Chondrocyte (in vitro differentiated cells): ENCODE data around the gene ACP7. TPM values are rescaled to one million over a fixed set of nuclear protein-coding genes. Genes with fewer than 3 reads are reported as not detected.

Experiments used
- DNase-seq: peaks from one replicate; pipeline ENCODE4 v3.0.0; 2021; ENCODE audit warnings: mixed read lengths, low spot score
- H3K27ac Mint-ChIP-seq: one replicate; pipeline ENCODE4 v1.8.0; 2021; ENCODE audit warnings: mild to moderate bottlenecking, moderate library complexity, mixed read lengths; ENCODE audit not compliant: unreplicated experiment
- H3K27me3 Mint-ChIP-seq: 2 replicates; pipeline ENCODE4 v1.8.0; 2021; ENCODE audit warnings: low read depth, mixed read lengths
- H3K36me3 Mint-ChIP-seq: 2 replicates; pipeline ENCODE4 v1.8.0; 2021; ENCODE audit warnings: low read depth, mixed read lengths
- H3K4me1 Mint-ChIP-seq: 2 replicates; pipeline ENCODE4 v1.8.0; 2021; ENCODE audit warnings: low read depth, mild to moderate bottlenecking, mixed read lengths
- H3K4me3 Mint-ChIP-seq: one replicate; pipeline ENCODE4 v1.8.0; 2021; ENCODE audit warnings: mild to moderate bottlenecking, moderate library complexity, mixed read lengths; ENCODE audit not compliant: unreplicated experiment
- H3K9me3 Mint-ChIP-seq: 2 replicates; pipeline ENCODE4 v1.8.0; 2021; ENCODE audit warnings: low read depth, mixed read lengths
- total RNA-seq: library from RNA; stranded (reverse); gene quantifications from 3 replicates; pipeline ENCODE4 v1.2.1, GENCODE V29; 2021
- TF ChIP-seq, protein P1 (sequence below): fragments of 200-600 bp; sonication (generic); IDR thresholded peaks from 2 replicates; pipeline ENCODE4 v1.5.0; 2021; ENCODE audit warnings: antibody characterized with exemption, mild to moderate bottlenecking, moderate library complexity

ACP7 gene
- total RNA-seq, 1 donor from 2014 or later: not detected

DNA sequence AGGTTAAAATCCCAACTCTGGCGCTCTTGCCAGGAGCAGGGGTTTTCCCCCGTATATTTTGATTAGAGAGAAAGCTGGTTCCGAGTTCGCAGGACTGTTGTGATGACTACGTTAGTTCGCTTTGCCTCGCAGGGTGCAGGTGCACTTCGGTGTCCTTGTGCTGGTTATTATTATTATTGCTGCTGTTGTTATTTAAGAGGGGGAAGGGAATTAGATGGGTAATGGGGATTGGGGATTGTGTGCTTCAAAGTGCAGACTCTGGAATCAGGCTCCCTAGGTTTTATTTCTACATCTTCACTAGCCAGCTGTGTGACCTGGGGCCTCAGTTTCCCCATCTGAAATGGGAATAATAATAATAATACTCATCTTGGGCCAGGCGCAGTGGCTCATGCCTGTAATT, 15.2 kb downstream of the ACP7 start:
- Mint-ChIP-seq H3K4me1 (no peaks in the 10 kb centered on the region), H3K27me3 (peaks cover 26% of the 10 kb centered on the region), H3K4me3 (no peak overlapping the region), H3K27ac (no peak overlapping the region), H3K9me3 (no peaks in the 10 kb centered on the region), H3K36me3 (no peaks in the 10 kb centered on the region)
- DNase-seq: no peak
- TF ChIP-seq, protein P1, sequence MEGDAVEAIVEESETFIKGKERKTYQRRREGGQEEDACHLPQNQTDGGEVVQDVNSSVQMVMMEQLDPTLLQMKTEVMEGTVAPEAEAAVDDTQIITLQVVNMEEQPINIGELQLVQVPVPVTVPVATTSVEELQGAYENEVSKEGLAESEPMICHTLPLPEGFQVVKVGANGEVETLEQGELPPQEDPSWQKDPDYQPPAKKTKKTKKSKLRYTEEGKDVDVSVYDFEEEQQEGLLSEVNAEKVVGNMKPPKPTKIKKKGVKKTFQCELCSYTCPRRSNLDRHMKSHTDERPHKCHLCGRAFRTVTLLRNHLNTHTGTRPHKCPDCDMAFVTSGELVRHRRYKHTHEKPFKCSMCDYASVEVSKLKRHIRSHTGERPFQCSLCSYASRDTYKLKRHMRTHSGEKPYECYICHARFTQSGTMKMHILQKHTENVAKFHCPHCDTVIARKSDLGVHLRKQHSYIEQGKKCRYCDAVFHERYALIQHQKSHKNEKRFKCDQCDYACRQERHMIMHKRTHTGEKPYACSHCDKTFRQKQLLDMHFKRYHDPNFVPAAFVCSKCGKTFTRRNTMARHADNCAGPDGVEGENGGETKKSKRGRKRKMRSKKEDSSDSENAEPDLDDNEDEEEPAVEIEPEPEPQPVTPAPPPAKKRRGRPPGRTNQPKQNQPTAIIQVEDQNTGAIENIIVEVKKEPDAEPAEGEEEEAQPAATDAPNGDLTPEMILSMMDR: no peak

DNA sequence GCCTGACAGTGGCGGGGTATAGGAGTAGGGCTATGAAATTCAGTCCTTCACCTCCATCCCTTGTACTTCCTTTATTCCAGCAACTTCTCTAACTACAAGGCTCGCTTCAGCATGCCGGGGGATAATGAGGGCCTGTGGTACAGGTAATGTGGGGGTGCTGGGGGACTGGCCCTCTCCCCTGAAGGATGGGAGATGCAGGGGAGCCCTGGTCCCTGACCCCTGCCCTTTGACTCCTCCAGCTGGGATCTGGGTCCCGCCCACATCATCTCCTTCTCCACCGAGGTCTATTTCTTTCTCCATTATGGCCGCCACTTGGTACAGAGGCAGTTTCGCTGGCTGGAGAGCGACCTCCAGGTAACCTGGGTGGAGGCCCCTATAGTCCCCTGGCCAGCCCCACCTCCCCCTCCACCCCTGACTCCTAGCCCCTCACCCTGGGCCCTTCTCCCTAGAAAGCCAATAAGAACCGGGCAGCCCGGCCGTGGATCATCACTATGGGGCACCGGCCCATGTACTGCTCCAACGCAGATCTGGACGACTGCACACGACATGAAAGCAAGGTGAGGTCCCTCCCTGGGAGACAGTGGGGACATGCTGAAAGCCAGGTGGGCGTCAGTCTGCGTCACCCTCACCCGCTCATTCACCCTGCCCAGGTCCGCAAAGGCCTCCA, 16.5 kb downstream of the ACP7 start:
- peaks cover 20% of the 10 kb centered on the region for H3K27me3 Mint-ChIP-seq
- H3K9me3 Mint-ChIP-seq: no peaks in the 10 kb centered on the region
- H3K4me3 Mint-ChIP-seq: no peak overlapping the region
- no peak overlapping the region for H3K27ac Mint-ChIP-seq
- TF ChIP-seq, protein P1: no peak
- no peaks in the 10 kb centered on the region for H3K4me1 Mint-ChIP-seq
- H3K36me3 Mint-ChIP-seq: no peaks in the 10 kb centered on the region
- no peak for DNase-seq

DNA sequence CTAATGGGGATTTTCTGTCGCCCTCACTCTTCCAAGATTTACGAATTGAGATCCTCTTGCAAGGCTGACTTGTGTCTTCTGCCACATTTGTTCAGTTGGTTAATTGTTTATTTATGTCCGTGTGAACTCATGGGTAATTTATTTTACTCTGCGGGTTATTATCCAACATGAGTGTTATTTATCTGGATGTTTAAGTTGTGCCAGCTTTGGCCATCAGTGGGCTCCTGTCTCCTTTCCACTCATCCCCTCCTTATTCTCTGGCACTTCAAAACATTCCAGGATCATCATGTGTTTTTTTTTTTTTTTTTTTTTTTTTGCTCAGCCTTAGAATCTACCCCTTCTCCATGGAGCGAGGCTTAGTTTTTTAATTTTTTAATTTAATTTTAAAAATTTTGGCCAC, 19.0 kb downstream of the ACP7 start:
- Mint-ChIP-seq H3K36me3 (no peaks in the 10 kb centered on the region), H3K4me1 (no peaks in the 10 kb centered on the region), H3K9me3 (no peaks in the 10 kb centered on the region), H3K27me3 (peaks cover 21% of the 10 kb centered on the region), H3K27ac (no peak overlapping the region), H3K4me3 (no peak overlapping the region)
- TF ChIP-seq, protein P1: no peak
- DNase-seq: no peak

DNA sequence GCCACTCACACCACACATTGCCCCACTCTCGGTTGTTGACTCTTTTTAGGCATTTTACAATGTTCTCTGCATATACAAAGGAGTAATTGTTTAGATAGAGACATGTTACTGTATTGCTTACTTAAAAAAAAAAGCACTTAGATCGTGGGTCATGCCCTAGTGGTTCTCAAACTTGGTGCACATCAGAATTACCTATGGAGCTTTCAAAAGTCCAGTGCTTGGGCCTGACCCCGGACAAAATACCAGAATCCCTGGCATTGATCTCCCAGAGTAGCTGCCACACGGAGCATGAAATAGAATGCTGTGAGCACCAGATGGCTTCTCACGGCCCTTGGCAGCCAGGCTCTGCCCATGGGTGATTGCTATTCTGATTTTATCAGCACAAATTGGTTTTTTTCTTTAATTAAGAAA, 20.0 kb downstream of the ACP7 start:
- no peaks in the 10 kb centered on the region for H3K4me1 Mint-ChIP-seq
- TF ChIP-seq, protein P1: no peak
- H3K27me3 Mint-ChIP-seq: peaks cover 18% of the 10 kb centered on the region
- no peak overlapping the region for H3K27ac Mint-ChIP-seq
- no peaks in the 10 kb centered on the region for H3K36me3 Mint-ChIP-seq
- no peaks in the 10 kb centered on the region for H3K9me3 Mint-ChIP-seq
- DNase-seq: no peak
- no peak overlapping the region for H3K4me3 Mint-ChIP-seq

DNA sequence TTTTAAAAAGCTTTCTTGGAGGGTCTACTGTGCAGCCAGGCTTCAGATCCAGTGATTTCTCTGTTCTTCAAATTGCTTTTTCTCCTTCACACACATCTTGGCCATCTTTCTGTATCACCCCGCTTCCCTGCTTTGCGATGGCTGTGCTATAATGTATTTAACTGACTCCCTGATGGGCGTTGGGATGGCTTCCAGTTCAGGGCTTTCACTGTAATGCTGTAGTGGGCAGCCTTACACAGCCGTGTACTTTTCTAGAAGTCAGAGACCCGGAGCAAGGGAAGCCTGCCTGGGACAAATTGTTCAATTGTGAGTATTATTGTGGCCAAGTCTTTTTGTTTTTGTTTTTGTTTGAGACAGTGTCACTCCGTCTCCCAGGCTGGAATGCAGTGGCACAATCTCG, 22.0 kb downstream of the ACP7 start:
- Mint-ChIP-seq H3K27ac (no peak overlapping the region), H3K27me3 (peaks cover 23% of the 10 kb centered on the region), H3K36me3 (no peaks in the 10 kb centered on the region), H3K9me3 (no peaks in the 10 kb centered on the region), H3K4me3 (no peak overlapping the region), H3K4me1 (no peaks in the 10 kb centered on the region)
- DNase-seq: no peak
- TF ChIP-seq, protein P1: no peak
